Chondrocyte (in vitro differentiated cells): Measurements from ENCODE around the gene SPATA20. TPM values are rescaled to one million over a fixed set of nuclear protein-coding genes. Genes with fewer than 3 reads are reported as not detected.

ENCODE experiments used
- DNase-seq: peaks from one replicate; pipeline ENCODE4 v3.0.0; 2021; ENCODE audit warnings: mixed read lengths, low spot score
- H3K27ac Mint-ChIP-seq: one replicate; pipeline ENCODE4 v1.8.0; 2021; ENCODE audit warnings: mild to moderate bottlenecking, moderate library complexity, mixed read lengths; ENCODE audit not compliant: unreplicated experiment
- H3K27me3 Mint-ChIP-seq: 2 replicates; pipeline ENCODE4 v1.8.0; 2021; ENCODE audit warnings: low read depth, mixed read lengths
- H3K36me3 Mint-ChIP-seq: 2 replicates; pipeline ENCODE4 v1.8.0; 2021; ENCODE audit warnings: low read depth, mixed read lengths
- H3K4me1 Mint-ChIP-seq: 2 replicates; pipeline ENCODE4 v1.8.0; 2021; ENCODE audit warnings: low read depth, mild to moderate bottlenecking, mixed read lengths
- H3K4me3 Mint-ChIP-seq: one replicate; pipeline ENCODE4 v1.8.0; 2021; ENCODE audit warnings: mild to moderate bottlenecking, moderate library complexity, mixed read lengths; ENCODE audit not compliant: unreplicated experiment
- H3K9me3 Mint-ChIP-seq: 2 replicates; pipeline ENCODE4 v1.8.0; 2021; ENCODE audit warnings: low read depth, mixed read lengths
- total RNA-seq: library from RNA; stranded (reverse); gene quantifications from 3 replicates; pipeline ENCODE4 v1.2.1, GENCODE V29; 2021
- TF ChIP-seq, protein P1 (sequence below): fragments of 200-600 bp; sonication (generic); IDR thresholded peaks from 2 replicates; pipeline ENCODE4 v1.5.0; 2021; ENCODE audit warnings: antibody characterized with exemption, mild to moderate bottlenecking, moderate library complexity

Gene SPATA20
- total RNA-seq, 1 donor from 2014 or later = 51.8 TPM

DNA sequence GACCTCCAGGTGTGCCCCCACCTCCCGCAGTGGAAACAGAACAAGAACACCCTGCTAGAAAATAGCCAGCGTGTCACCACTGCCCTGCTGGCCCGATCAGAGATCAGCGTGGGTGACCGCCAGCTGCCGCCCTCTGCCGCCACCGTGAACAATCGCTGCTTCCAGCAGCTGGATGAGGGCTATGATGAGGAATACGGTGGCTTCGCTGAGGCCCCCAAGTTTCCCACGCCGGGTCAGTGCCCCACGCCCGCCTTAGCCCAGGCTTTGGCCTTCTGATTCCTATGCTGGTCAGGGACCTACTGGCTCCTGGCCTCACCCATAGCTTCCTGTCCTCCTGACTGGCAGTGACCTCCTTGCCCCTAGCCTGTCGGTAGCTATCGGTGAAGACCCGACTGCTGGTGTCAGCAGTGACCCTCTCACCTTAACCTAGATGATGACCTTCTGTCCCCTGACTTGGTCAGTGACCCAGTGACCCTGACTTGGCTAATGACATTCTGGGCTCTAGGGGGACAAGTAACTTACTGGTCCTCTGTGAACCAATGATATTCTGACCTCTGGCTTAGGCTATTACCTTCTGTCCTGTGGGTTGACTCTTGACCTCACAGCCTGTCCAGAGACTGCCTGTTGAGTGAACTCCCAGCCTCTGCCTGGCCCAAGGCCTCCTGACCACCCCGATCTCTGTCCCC is 2.4 kb downstream of the SPATA20 start:
- TF ChIP-seq, protein P1, sequence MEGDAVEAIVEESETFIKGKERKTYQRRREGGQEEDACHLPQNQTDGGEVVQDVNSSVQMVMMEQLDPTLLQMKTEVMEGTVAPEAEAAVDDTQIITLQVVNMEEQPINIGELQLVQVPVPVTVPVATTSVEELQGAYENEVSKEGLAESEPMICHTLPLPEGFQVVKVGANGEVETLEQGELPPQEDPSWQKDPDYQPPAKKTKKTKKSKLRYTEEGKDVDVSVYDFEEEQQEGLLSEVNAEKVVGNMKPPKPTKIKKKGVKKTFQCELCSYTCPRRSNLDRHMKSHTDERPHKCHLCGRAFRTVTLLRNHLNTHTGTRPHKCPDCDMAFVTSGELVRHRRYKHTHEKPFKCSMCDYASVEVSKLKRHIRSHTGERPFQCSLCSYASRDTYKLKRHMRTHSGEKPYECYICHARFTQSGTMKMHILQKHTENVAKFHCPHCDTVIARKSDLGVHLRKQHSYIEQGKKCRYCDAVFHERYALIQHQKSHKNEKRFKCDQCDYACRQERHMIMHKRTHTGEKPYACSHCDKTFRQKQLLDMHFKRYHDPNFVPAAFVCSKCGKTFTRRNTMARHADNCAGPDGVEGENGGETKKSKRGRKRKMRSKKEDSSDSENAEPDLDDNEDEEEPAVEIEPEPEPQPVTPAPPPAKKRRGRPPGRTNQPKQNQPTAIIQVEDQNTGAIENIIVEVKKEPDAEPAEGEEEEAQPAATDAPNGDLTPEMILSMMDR = no peak
- Mint-ChIP-seq H3K27me3 (peaks cover 2% of the 10 kb centered on the region), H3K4me1 (peaks cover 6% of the 10 kb centered on the region), H3K36me3 (peaks cover 3% of the 10 kb centered on the region), H3K4me3 (no peak overlapping the region), H3K9me3 (no peaks in the 10 kb centered on the region), H3K27ac (no peak overlapping the region)
- no peak for DNase-seq

DNA sequence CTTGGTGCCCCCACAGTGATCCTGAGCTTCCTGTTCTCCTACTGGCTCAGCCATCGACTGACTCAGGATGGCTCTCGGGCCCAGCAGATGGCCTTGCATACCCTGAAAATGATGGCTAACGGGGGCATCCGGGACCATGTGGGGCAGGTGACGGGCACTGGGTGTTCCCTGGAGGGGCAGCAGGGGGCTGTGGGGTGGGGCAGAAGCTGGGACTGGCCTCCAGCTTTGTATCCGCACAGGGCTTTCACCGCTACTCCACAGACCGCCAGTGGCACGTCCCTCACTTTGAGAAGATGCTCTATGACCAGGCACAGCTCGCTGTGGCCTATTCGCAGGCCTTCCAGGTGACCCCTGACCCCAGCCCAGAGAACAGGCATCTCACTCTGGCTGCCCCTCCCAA is 3.0 kb downstream of the SPATA20 start:
- Mint-ChIP-seq H3K36me3 (peaks cover 7% of the 10 kb centered on the region), H3K27ac (no peak overlapping the region), H3K27me3 (peaks cover 5% of the 10 kb centered on the region), H3K4me3 (no peak overlapping the region), H3K4me1 (peaks cover 6% of the 10 kb centered on the region), H3K9me3 (no peaks in the 10 kb centered on the region)
- no peak for DNase-seq
- TF ChIP-seq, protein P1 = no peak

DNA sequence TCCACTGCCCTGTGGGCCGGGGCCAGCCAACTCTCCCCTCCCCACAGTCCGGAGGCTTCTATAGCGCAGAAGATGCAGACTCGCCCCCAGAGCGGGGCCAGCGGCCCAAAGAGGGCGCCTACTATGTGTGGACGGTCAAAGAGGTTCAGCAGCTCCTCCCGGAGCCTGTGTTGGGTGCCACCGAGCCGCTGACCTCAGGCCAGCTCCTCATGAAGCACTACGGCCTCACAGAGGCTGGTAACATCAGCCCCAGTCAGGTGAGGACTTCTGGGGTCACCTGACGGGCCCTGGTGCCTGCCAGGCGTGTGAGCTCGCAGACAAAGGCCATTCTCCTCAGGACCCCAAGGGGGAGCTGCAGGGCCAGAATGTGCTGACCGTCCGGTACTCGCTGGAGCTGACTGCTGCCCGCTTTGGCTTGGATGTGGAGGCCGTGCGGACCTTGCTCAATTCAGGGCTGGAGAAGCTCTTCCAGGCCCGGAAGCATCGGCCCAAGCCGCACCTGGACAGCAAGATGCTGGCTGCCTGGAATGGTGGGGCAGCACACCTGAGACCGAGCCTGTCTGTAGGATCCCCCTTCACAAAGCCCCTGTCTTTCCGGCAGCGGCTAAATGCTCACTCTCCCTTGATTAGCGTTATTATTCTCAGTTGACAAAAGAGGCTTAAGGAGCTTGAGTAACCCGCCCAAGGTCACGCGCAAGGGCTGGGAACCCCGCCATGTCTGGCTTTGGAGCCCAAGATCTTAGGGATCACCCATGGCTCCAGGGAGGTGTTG is 3.9 kb downstream of the SPATA20 start:
- Mint-ChIP-seq H3K36me3 (peaks cover 12% of the 10 kb centered on the region), H3K4me1 (peaks cover 6% of the 10 kb centered on the region), H3K27me3 (peaks cover 3% of the 10 kb centered on the region), H3K27ac (no peak overlapping the region), H3K4me3 (no peak overlapping the region), H3K9me3 (no peaks in the 10 kb centered on the region)
- TF ChIP-seq, protein P1 = peak; percentile 88
- no peak for DNase-seq

DNA sequence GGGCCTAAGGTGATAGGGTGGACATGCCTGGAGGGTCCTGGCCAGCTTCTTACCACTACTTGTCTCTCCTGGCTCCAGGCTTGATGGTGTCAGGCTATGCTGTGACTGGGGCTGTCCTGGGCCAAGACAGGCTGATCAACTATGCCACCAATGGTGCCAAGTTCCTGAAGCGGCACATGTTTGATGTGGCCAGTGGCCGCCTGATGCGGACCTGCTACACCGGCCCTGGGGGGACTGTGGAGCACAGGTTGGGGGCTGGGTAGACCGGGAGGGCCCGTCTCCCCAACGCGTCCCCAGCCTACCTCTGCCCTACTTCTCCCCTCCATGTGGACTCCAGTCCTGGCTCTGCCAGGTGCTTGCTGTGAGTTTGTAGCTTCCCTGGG is 4.5 kb downstream of the SPATA20 start:
- DNase-seq = no peak
- Mint-ChIP-seq H3K27ac (no peak overlapping the region), H3K36me3 (peaks cover 12% of the 10 kb centered on the region), H3K4me3 (no peak overlapping the region), H3K9me3 (no peaks in the 10 kb centered on the region), H3K4me1 (peaks cover 6% of the 10 kb centered on the region), H3K27me3 (peaks cover 3% of the 10 kb centered on the region)
- TF ChIP-seq, protein P1 = no peak

DNA sequence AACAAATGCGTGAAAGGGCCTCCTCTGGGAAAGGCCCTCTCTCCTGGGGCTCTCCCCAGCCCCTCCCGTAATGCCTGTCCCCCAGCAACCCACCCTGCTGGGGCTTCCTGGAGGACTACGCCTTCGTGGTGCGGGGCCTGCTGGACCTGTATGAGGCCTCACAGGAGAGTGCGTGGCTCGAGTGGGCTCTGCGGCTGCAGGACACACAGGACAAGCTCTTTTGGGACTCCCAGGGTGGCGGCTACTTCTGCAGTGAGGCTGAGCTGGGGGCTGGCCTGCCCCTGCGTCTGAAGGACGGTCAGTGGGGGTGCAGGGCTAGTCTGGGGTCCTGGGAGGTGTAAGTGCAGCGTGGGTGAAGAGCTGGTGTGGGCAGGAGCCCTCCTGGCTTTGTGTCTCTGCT is 4.9 kb downstream of the SPATA20 start:
- DNase-seq = no peak
- peaks cover 12% of the 10 kb centered on the region for H3K36me3 Mint-ChIP-seq
- H3K27me3 Mint-ChIP-seq = peaks cover 3% of the 10 kb centered on the region
- TF ChIP-seq, protein P1 = no peak
- H3K9me3 Mint-ChIP-seq = no peaks in the 10 kb centered on the region
- no peak overlapping the region for H3K4me3 Mint-ChIP-seq
- H3K27ac Mint-ChIP-seq = no peak overlapping the region
- peaks cover 4% of the 10 kb centered on the region for H3K4me1 Mint-ChIP-seq
